H1 (cell line): Measurements from ENCODE around the gene NUDT12. TPM values are rescaled to one million over a fixed set of nuclear protein-coding genes. Genes with fewer than 3 reads are reported as not detected.

Source experiments
- CTCF ChIA-PET: fragments of 300-600 bp; sonication (Branson Sonifier 250); formaldehyde crosslinking; loops from one replicate; lab custom pipeline; 2021; ENCODE audit not compliant: partially characterized antibody; lab: Charles Lee
- POLR2A ChIA-PET: fragments of 300-600 bp; sonication (Branson Sonifier 250); formaldehyde crosslinking; loops from one replicate; lab custom pipeline; 2021; ENCODE audit warnings: inconsistent platforms; ENCODE audit not compliant: partially characterized antibody; lab: Charles Lee
- DNase-seq, 2 experiments: peaks; one replicate each; pipeline versions ENCODE4 v3.0.0 to v3.0.0-alpha.2; 2010 to 2022; ENCODE audit warnings: low spot score in 2 of 2, low read depth in 1 of 2, mixed read lengths in 1 of 2
- FAIRE-seq: peaks from 2 replicates; lab custom pipeline; 2011; peaks lifted over from hg19 to GRCh38; lab: Jason Lieb, UNC
- H2AFZ ChIP-seq: 2 replicates; pipeline ENCODE4 v1.8.1; 2012; ENCODE audit warnings: low read length, inconsistent platforms
- H2AK5ac ChIP-seq: 2 replicates; pipeline ENCODE4 v1.6.1; 2013; ENCODE audit warnings: low read depth, low read length
- H2BK120ac ChIP-seq: replicated peaks from 2 replicates; pipeline ENCODE3; 2013; ENCODE audit warnings: low read depth, low read length, inconsistent platforms
- H2BK12ac ChIP-seq: 2 replicates; pipeline ENCODE4 v1.6.1; 2013; ENCODE audit warnings: low read depth, low read length
- H2BK15ac ChIP-seq: 2 replicates; pipeline ENCODE4 v1.6.1; 2013; ENCODE audit warnings: low read length
- H2BK20ac ChIP-seq: 2 replicates; pipeline ENCODE4 v1.6.1; 2013; ENCODE audit warnings: low read length
- H2BK5ac ChIP-seq: 2 replicates; pipeline ENCODE4 v1.6.1; 2013; ENCODE audit warnings: low read depth, low read length
- H3K14ac ChIP-seq: 2 replicates; pipeline ENCODE4 v1.6.1; 2013; ENCODE audit warnings: inconsistent platforms; ENCODE audit not compliant: insufficient read length
- H3K18ac ChIP-seq: 2 replicates; pipeline ENCODE4 v1.6.1; 2013; ENCODE audit warnings: low read length; ENCODE audit errors: extremely low read depth
- H3K23ac ChIP-seq: 2 replicates; pipeline ENCODE4 v1.6.1; 2013; ENCODE audit warnings: inconsistent platforms; ENCODE audit not compliant: insufficient read length
- H3K23me2 ChIP-seq: 2 replicates; pipeline ENCODE4 v1.6.1; 2013; ENCODE audit warnings: low read depth, low read length
- H3K27ac ChIP-seq: 2 replicates; pipeline ENCODE4 v1.6.1; 2011; ENCODE audit warnings: low read depth, low read length, inconsistent platforms
- H3K27me3 ChIP-seq, 4 experiments: replicated peaks in 1 of 4; 1 replicate in 1 of 4; 2 replicates in 3 of 4; pipeline versions ENCODE4 v1.6.1 to v1.8.1; 2011 to 2013; ENCODE audit warnings: low read length in 3 of 4, mild to moderate bottlenecking in 3 of 4, inconsistent platforms in 2 of 4, mixed read lengths in 2 of 4, moderate library complexity in 1 of 4; ENCODE audit not compliant: control insufficient read depth in 3 of 4, insufficient read depth in 3 of 4; ENCODE audit errors: extremely low read depth in 1 of 4
- H3K36me3 ChIP-seq, 4 experiments: 2 replicates each; pipeline versions ENCODE4 v1.6.1 to v1.8.1; 2011 to 2013; ENCODE audit warnings: mild to moderate bottlenecking in 4 of 4, low read length in 3 of 4, moderate library complexity in 2 of 4, control low read depth in 1 of 4, inconsistent platforms in 1 of 4; ENCODE audit not compliant: insufficient read depth in 4 of 4, control insufficient read depth in 2 of 4
- H3K4ac ChIP-seq: replicated peaks from 2 replicates; pipeline ENCODE3; 2013; ENCODE audit warnings: low read length, low read depth, mixed read lengths, inconsistent platforms; ENCODE audit not compliant: insufficient read length
- H3K4me1 ChIP-seq, 4 experiments: replicated peaks in 1 of 4; 1 replicate in 1 of 4; 2 replicates in 3 of 4; pipeline versions ENCODE4 v1.6.1 to v1.8.1; 2011 to 2013; ENCODE audit warnings: low read length in 3 of 4, inconsistent platforms in 2 of 4, mixed read lengths in 1 of 4; ENCODE audit not compliant: insufficient read depth in 4 of 4, control insufficient read depth in 3 of 4
- H3K4me2 ChIP-seq, 2 experiments: 2 replicates each; pipeline versions ENCODE4 v1.6.1 to v1.8.1; 2011 to 2013; ENCODE audit warnings: low read depth in 2 of 2, low read length in 2 of 2, control low read depth in 1 of 2, inconsistent platforms in 1 of 2, mild to moderate bottlenecking in 1 of 2; ENCODE audit not compliant: insufficient read depth in 1 of 2
- H3K4me3 ChIP-seq, 4 experiments: fragments of 200-600, 300-600 bp in 1 of 4; sonication (generic), shearing (Covaris generic), sonication (Bioruptor Twin) in 1 of 4; 2 replicates each; pipeline versions ENCODE4 v1.5.1 to v1.8.1; 2011 to 2016; ENCODE audit warnings: low read length in 4 of 4, low read depth in 3 of 4, control low read depth in 2 of 4, inconsistent platforms in 2 of 4, mild to moderate bottlenecking in 2 of 4, mixed read lengths in 1 of 4, moderate library complexity in 1 of 4; ENCODE audit not compliant: insufficient read depth in 2 of 4; ENCODE audit errors: extremely low read depth in 1 of 4
- H3K56ac ChIP-seq: replicated peaks from 2 replicates; pipeline ENCODE3; 2013; ENCODE audit warnings: low read depth, mild to moderate bottlenecking, mixed read lengths, low read length, inconsistent platforms; ENCODE audit not compliant: insufficient read length
- H3K79me1 ChIP-seq: 2 replicates; pipeline ENCODE4 v1.6.1; 2013; ENCODE audit warnings: low read depth, low read length, control low read depth
- H3K79me2 ChIP-seq, 2 experiments: 2 replicates each; pipeline versions ENCODE4 v1.6.1 to v1.8.1; 2012 to 2013; ENCODE audit warnings: low read length in 2 of 2, mild to moderate bottlenecking in 2 of 2, inconsistent platforms in 1 of 2; ENCODE audit not compliant: insufficient read depth in 2 of 2, control insufficient read depth in 1 of 2
- H3K9ac ChIP-seq, 4 experiments: replicated peaks in 1 of 4; 1 replicate in 1 of 4; 2 replicates in 3 of 4; pipeline versions ENCODE4 v1.6.1 to v1.8.1; 2011 to 2013; ENCODE audit warnings: low read depth in 3 of 4, low read length in 3 of 4, control low read depth in 2 of 4, mild to moderate bottlenecking in 2 of 4, moderate library complexity in 2 of 4, inconsistent platforms in 1 of 4; ENCODE audit errors: extremely low read depth in 1 of 4
- H3K9me3 ChIP-seq, 2 experiments: 2 replicates each; pipeline versions ENCODE4 v1.6.1 to v1.8.1; 2012 to 2013; ENCODE audit warnings: mild to moderate bottlenecking in 2 of 2, moderate library complexity in 2 of 2, control low read depth in 1 of 2, inconsistent platforms in 1 of 2, low read depth in 1 of 2, low read length in 1 of 2, mixed read lengths in 1 of 2; ENCODE audit not compliant: insufficient read depth in 2 of 2
- H4K20me1 ChIP-seq, 2 experiments: replicated peaks in 1 of 2; 2 replicates each; pipeline versions ENCODE3 to v1.8.1; 2011 to 2013; ENCODE audit warnings: inconsistent platforms in 2 of 2, low read length in 2 of 2, mild to moderate bottlenecking in 1 of 2; ENCODE audit not compliant: insufficient read depth in 2 of 2, control insufficient read depth in 1 of 2
- H4K5ac ChIP-seq: 2 replicates; pipeline ENCODE4 v1.6.1; 2013; ENCODE audit warnings: low read length, low read depth, mixed read lengths, inconsistent platforms; ENCODE audit not compliant: insufficient read length
- H4K8ac ChIP-seq: 2 replicates; pipeline ENCODE4 v1.8.0; 2013; ENCODE audit warnings: mild to moderate bottlenecking, moderate library complexity, low read length, inconsistent platforms; ENCODE audit not compliant: insufficient read depth; ENCODE audit errors: extremely low read depth
- H4K91ac ChIP-seq: replicated peaks from 2 replicates; pipeline ENCODE3; 2013; ENCODE audit warnings: low read length, mixed read lengths, inconsistent platforms; ENCODE audit not compliant: insufficient read length
- BACH1 ChIP-seq: IDR thresholded peaks from 2 replicates; pipeline ENCODE4 v1.6.1; 2012; ENCODE audit warnings: low read length, improper control_type of control experiment
- CHD2 ChIP-seq: IDR thresholded peaks from 2 replicates; pipeline ENCODE4 v1.6.1; 2012; ENCODE audit warnings: low read length, improper control_type of control experiment
- CREB1 ChIP-seq: IDR thresholded peaks from 2 replicates; pipeline ENCODE4 v1.6.1; 2012; ENCODE audit warnings: inconsistent platforms
- HDAC2 ChIP-seq, 2 experiments: fragments of 300-600 bp in 1 of 2; sonication (generic) in 1 of 2; IDR thresholded peaks; 2 replicates each; pipeline ENCODE4 v1.6.1; 2011 to 2012; ENCODE audit warnings: low read depth in 2 of 2, low read length in 2 of 2, mild to moderate bottlenecking in 2 of 2, moderate library complexity in 2 of 2, borderline replicate concordance in 1 of 2, inconsistent platforms in 1 of 2
- KDM4A ChIP-seq: IDR thresholded peaks from one replicate; pipeline ENCODE4 v1.7.1; 2012; ENCODE audit warnings: low read depth, mild to moderate bottlenecking, moderate library complexity, low read length, inconsistent platforms; ENCODE audit not compliant: severe bottlenecking
- POLR2A ChIP-seq, 2 experiments: IDR thresholded peaks; 1 replicate in 1 of 2; 2 replicates in 1 of 2; pipeline ENCODE4 v1.6.1; 2011; ENCODE audit warnings: low read depth in 2 of 2, low read length in 2 of 2, mild to moderate bottlenecking in 2 of 2; ENCODE audit errors: control extremely low read depth in 1 of 2
- SIN3A ChIP-seq, 2 experiments: IDR thresholded peaks in 1 of 2; conservative IDR thresholded peaks in 1 of 2; 2 replicates each; pipeline ENCODE4 v1.6.1; 2011 to 2012; ENCODE audit warnings: low read length in 2 of 2, improper control_type of control experiment in 1 of 2, low read depth in 1 of 2, mild to moderate bottlenecking in 1 of 2
- TBP ChIP-seq: IDR thresholded peaks from 2 replicates; pipeline ENCODE4 v1.6.1; 2011; ENCODE audit warnings: low read depth, low read length, improper control_type of control experiment
- WGBS, 2 experiments: shearing (Covaris generic) in 1 of 2; methylation state at CpG; one replicate each; pipeline versions ENCODE4 v1.1.6 to v1.1.7; 2013 to 2015; ENCODE audit warnings: low lambda C conversion rate in 2 of 2, mixed read lengths in 2 of 2, inconsistent platforms in 1 of 2, low coverage in 1 of 2, missing lambda C conversion rate in 1 of 2; ENCODE audit not compliant: insufficient replicate concordance in 2 of 2, insufficient coverage in 1 of 2, insufficient read length in 1 of 2; ENCODE audit errors: extremely low coverage in 1 of 2, missing lambda C conversion rate in 1 of 2; 5-methylcytosine and 5-hydroxymethylcytosine counted together
- long read RNA-seq, 2 experiments: library from RNA in 1 of 2; library from capped mRNA in 1 of 2; stranded (forward); transcript quantifications; one replicate each; pipeline ENCODE4 v2.0.0, GENCODE V29; 2021; ENCODE audit warnings: inconsistent platforms in 1 of 2
- polyA minus RNA-seq, 3 experiments: library from RNA; depleted of rRNA, polyadenylated mRNA; stranded (reverse); fragments of >200 nt; gene quantifications; 1 replicate in 2 of 3; 2 replicates in 1 of 3; pipeline ENCODE4 v1.2.3, GENCODE V29; 2011
- polyA plus RNA-seq, 7 experiments: library from polyadenylated mRNA; depleted of rRNA in 3 of 7; stranded (reverse) in 5 of 7; unstranded in 2 of 7; fragments of >200 nt in 5 of 7; fragments of 200-250 nt in 2 of 7; gene quantifications; 1 replicate in 5 of 7; 2 replicates in 1 of 7; 4 replicates in 1 of 7; pipeline versions ENCODE4 v1.2.1 to v1.2.3, GENCODE V29; 2011 to 2013; ENCODE audit warnings: missing spikeins in 2 of 7, mixed read lengths in 2 of 7
- total RNA-seq: library from RNA; stranded (reverse); fragmentation: NEBNext Ultra II Directional; extraction: Animal tissue kit (Norgen Biotek cat#: 25700); gene quantifications from 2 replicates; pipeline ENCODE4 v1.2.1, GENCODE V29; 2021

The NUDT12 gene
- total RNA-seq (12.5 and 14.0 TPM in 2 replicates), polyA plus RNA-seq (2011; rRNA removed) (3.0 and 3.6 TPM in 2 replicates), polyA minus RNA-seq (2011; rRNA and poly(A)+ RNA removed) (6.5 and 8.5 TPM in 2 replicates)
- 7.2 TPM for polyA plus RNA-seq (2011; cell fraction: cytosol; rRNA removed)
- polyA plus RNA-seq (2011; cell fraction: nucleus; rRNA removed): 6.3 TPM
- 7.3 to 14.8 TPM (median 7.8 TPM) in 4 replicates for polyA plus RNA-seq (2012, experiment 1 of 2)
- polyA plus RNA-seq (2012, experiment 2 of 2): 1.2 TPM
- 12.9 TPM for polyA plus RNA-seq (2013, experiment 1 of 2)
- 10.3 TPM for polyA plus RNA-seq (2013, experiment 2 of 2)
- polyA minus RNA-seq (2011; cell fraction: cytosol; rRNA and poly(A)+ RNA removed): 5.7 TPM
- polyA minus RNA-seq (2011; cell fraction: nucleus; rRNA and poly(A)+ RNA removed): 11.0 TPM
- long read RNA-seq, experiment 1, transcript NUDT12-201 (7 exons, 3,492 nt): major isoform, 5 of 24 reads
- long read RNA-seq, experiment 1, partial matches to known transcripts: 11 of 24 reads
- long read RNA-seq, experiment 1, other reads (novel, unspliced or antisense): 8 of 24 reads
- long read RNA-seq, experiment 2, transcript NUDT12-201 (7 exons, 3,492 nt): major isoform, 7 of 10 reads
- long read RNA-seq, experiment 2, partial matches to known transcripts: 1 of 10 reads
- long read RNA-seq, experiment 2, other reads (novel, unspliced or antisense): 1 of 10 reads

DNA sequence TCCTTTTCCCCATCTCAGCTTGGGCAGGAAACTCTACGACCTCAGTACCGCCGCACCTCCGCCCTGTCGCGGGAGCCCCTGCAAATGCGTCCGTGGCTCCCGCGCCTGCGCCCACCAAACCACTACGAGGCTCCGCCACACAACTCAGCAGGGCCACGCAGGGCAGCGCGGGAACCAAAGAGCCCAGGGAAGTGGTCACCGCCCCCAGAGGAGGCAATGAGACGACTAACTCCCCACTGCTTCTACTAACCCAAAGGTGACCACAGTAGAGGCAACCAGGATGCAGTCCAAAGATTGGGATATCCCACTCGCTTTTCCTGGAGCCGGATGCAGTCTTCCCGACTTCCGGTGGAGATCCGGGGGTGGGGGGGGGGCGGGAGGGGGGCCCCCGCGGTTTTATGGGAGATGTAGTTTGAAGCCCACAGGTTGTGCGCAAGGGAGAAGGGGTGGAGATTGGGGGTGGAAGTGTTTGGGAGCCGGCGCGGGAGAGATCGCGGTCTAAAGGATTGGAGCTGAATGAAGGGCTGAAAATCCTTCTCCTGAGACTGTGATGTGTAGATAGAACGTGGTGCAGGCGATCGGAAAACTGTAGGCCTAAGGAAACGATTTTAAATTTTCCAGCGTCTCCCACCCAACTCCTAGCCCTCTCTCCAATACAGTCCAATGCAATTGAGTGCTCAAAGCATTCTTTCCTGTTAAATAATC lies at the start of gene NUDT12:
TSS of gene NUDT12 (minus strand) at position 337 of the 705 bp plus-strand sequence. CDS start 2,541 bp downstream, outside the sequence.
- 1% methylated on average over 25 of the region's 37 CpGs; no CpG with 5 or more reads in 1 of the 2 experiments for WGBS, 2 experiments
- no peak for FAIRE-seq
- CTCF ChIA-PET: no interaction called here
- no peak for TF ChIP-seq CREB1
- TF ChIP-seq CHD2: peak; percentile 44; the same call in 1 of the 2 replicates
- TF ChIP-seq BACH1: peak; percentile 53; the same call in 1 of the 2 replicates
- peak; percentile 64 to 83 for TF ChIP-seq POLR2A (IDR thresholded peaks at IDR 0.05; ENCODE audit: control extremely low read depth in 1 of 2, low read depth in 2 of 2, low read length in 2 of 2)
- peak in 1 of 2 experiments; percentile 81; a peak in 1 of 4 replicates for TF ChIP-seq HDAC2 (IDR thresholded peaks at IDR 0.05; ENCODE audit: borderline replicate concordance in 1 of 2, low read depth in 2 of 2, low read length in 2 of 2)
- peak; percentile 69; the same call in 1 of the 2 replicates for TF ChIP-seq TBP
- 0 out of 4 replicates have a peak, but pooled peaks of 1 of the 2 experiments have one; percentile 35 for TF ChIP-seq SIN3A (conservative IDR thresholded peaks at IDR 0.05 in 1 of 2, IDR thresholded peaks at IDR 0.05 in 1 of 2; ENCODE audit: low read depth in 1 of 2, low read length in 2 of 2)
- TF ChIP-seq KDM4A: peak; percentile 99

More for the DNA sequence above, at the start of gene NUDT12:
- peak within 1 kb of the TSS; percentile 80 for H2BK120ac ChIP-seq
- no peaks in the 10 kb centered on the region for H3K23me2 ChIP-seq
- POLR2A ChIA-PET: interaction anchor here (1.0 kb wide), 1 partner anchor 8 kb away, joined by 3 read pairs; no protein-coding TSS in a partner anchor
- DNase-seq: peak in 1 of 2 experiments; percentile 76
- peak within 1 kb of the TSS; percentile 99 for H3K18ac ChIP-seq
- H3K4ac ChIP-seq: no peak within 1 kb of the TSS
- no peaks in the 10 kb centered on the region for H3K27me3 ChIP-seq
- H4K91ac ChIP-seq: peak within 1 kb of the TSS; percentile 94
- no peak within 1 kb of the TSS for H2BK12ac ChIP-seq
- peak within 1 kb of the TSS; percentile 53 for H3K56ac ChIP-seq
- H3K4me2 ChIP-seq: peak within 1 kb of the TSS; percentile 88 to 97
- H3K36me3 ChIP-seq: no peaks in the 10 kb centered on the region; a peak in 1 of 8 replicates
- H4K5ac ChIP-seq: peak within 1 kb of the TSS; percentile 82
- H3K23ac ChIP-seq: no peak within 1 kb of the TSS
- no peak within 1 kb of the TSS for H2BK20ac ChIP-seq
- H3K79me2 ChIP-seq: peaks cover 0 to 9% of the 10 kb centered on the region in 2 experiments; a peak in 1 of 4 replicates
- H3K14ac ChIP-seq: no peak within 1 kb of the TSS
- peak within 1 kb of the TSS; percentile 98 for H4K8ac ChIP-seq
- H2AK5ac ChIP-seq: no peak within 1 kb of the TSS
- H3K9ac ChIP-seq: peak within 1 kb of the TSS in 3 of 4 experiments; percentile 80 to 88 (median 85); a peak in 6 of 7 replicates
- no peaks in the 10 kb centered on the region for H3K9me3 ChIP-seq
- H2AFZ ChIP-seq: peak within 1 kb of the TSS; percentile 99
- H3K27ac ChIP-seq: peak within 1 kb of the TSS; percentile 80; the same call in 1 of the 2 replicates
- peak within 1 kb of the TSS; percentile 87; the same call in 1 of the 2 replicates for H2BK5ac ChIP-seq
- H3K79me1 ChIP-seq: no peaks in the 10 kb centered on the region; the same call in 1 of the 2 replicates
- peaks cover 0 to 5% (median 3%) of the 10 kb centered on the region in 4 experiments; a peak in 4 of 7 replicates for H3K4me1 ChIP-seq
- no peak within 1 kb of the TSS for H2BK15ac ChIP-seq
- peak within 1 kb of the TSS; percentile 93 to 100 (median 97) for H3K4me3 ChIP-seq
- H4K20me1 ChIP-seq: no peaks in the 10 kb centered on the region
